Ovary (tissue), 3 donors: ENCODE results near the gene ZSWIM6.

Source experiments
- EP300 ChIP-seq: sonication (generic); formaldehyde crosslinking; IDR thresholded peaks from one replicate; pipeline ENCODE4 v1.6.1; 2017; ENCODE audit warnings: antibody characterized with exemption
- TF ChIP-seq, protein P1 (sequence below), 3 donors: fragments of 450-650 bp in 2 of 3; fragments of 200-600 bp in 1 of 3; IDR thresholded peaks; one replicate each; pipeline versions ENCODE4 v1.5.1 to v1.8.0; 2016 to 2022; ENCODE audit warnings: antibody characterized with exemption in 3 of 3, mild to moderate bottlenecking in 1 of 3
- donor health status: DM: no; HTN: no; CAD: no.

DNA sequence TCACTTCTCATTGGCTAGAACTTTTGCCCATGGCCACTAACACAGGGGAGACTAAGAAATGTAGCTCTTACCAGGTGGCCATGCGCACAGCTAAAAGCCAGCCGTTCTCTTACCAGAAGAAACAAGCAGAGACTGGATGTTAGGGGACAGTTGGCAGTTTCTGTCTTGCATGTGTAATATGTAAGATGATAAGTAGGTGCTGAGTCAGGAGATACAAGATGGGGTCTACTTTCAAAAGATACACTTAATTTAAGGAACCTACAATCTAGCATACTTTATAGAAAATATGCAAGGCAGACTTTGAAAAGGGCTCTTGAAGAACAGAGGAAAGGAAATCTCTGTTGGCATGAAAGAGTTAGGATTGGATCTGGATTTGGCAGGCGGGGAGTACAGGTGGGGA lies 244.5 kb downstream of the ZSWIM6 start:
- TF ChIP-seq, protein P1, sequence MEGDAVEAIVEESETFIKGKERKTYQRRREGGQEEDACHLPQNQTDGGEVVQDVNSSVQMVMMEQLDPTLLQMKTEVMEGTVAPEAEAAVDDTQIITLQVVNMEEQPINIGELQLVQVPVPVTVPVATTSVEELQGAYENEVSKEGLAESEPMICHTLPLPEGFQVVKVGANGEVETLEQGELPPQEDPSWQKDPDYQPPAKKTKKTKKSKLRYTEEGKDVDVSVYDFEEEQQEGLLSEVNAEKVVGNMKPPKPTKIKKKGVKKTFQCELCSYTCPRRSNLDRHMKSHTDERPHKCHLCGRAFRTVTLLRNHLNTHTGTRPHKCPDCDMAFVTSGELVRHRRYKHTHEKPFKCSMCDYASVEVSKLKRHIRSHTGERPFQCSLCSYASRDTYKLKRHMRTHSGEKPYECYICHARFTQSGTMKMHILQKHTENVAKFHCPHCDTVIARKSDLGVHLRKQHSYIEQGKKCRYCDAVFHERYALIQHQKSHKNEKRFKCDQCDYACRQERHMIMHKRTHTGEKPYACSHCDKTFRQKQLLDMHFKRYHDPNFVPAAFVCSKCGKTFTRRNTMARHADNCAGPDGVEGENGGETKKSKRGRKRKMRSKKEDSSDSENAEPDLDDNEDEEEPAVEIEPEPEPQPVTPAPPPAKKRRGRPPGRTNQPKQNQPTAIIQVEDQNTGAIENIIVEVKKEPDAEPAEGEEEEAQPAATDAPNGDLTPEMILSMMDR (IDR thresholded peaks at IDR 0.05): no peak
- no peak for TF ChIP-seq EP300
